HepG2 (cell line): ENCODE measurements around the gene CAMK2D. TPM values are rescaled to one million over a fixed set of nuclear protein-coding genes. Genes with fewer than 3 reads are reported as not detected.

ENCODE experiments used
- ATAC-seq: fragments of 200-7000 bp; cut with Tn5 transposase; 3 replicates; pipeline ENCODE4 v1.9.1; 2020; ENCODE audit warnings: mild to moderate bottlenecking, moderate library complexity
- BruUV-seq: library from RNA; stranded (reverse); fragments of 400-500 nt; replicated peaks from 2 replicates; lab custom pipeline; 2021; lab: Mats Ljungman, UMichigan
- CTCF ChIA-PET: fragments of 300-600 bp; formaldehyde crosslinking; extraction: SDS; loops from one replicate; lab custom pipeline; 2021; ENCODE audit warnings: low total read pairs, inconsistent platforms, low intra/inter-chr PET ratio; lab: Yijun Ruan, JAX
- POLR2A ChIA-PET: fragments of 350-600 bp; sonication (Branson Sonifier 250); formaldehyde crosslinking; loops from one replicate; lab custom pipeline; 2020; ENCODE audit warnings: antibody characterized with exemption, inconsistent platforms; lab: Yijun Ruan, JAX
- DNase-seq: peaks from one replicate; pipeline ENCODE4 v3.0.0-alpha.2; 2015; ENCODE audit warnings: low spot score
- FAIRE-seq: peaks from 3 replicates; lab custom pipeline; 2011; peaks lifted over from hg19 to GRCh38; lab: Jason Lieb, UNC
- H2AFZ ChIP-seq: one replicate; pipeline ENCODE4 v1.6.1; 2011; ENCODE audit warnings: low read length, inconsistent platforms
- H3K27ac ChIP-seq: fragments of 300-600 bp; 3 replicates; pipeline ENCODE4 v1.8.0; 2011; ENCODE audit warnings: mixed run types, mild to moderate bottlenecking, mixed read lengths, low read length, inconsistent platforms; ENCODE audit not compliant: insufficient read depth; ENCODE audit errors: extremely low read length
- H3K27me3 ChIP-seq, 2 experiments: fragments of 200-600 bp in 1 of 2; 2 replicates in 1 of 2; 3 replicates in 1 of 2; pipeline versions ENCODE4 v1.6.0 to v1.8.0; 2011; ENCODE audit warnings: low read length in 2 of 2, mild to moderate bottlenecking in 2 of 2, moderate library complexity in 2 of 2, inconsistent platforms in 1 of 2; ENCODE audit not compliant: insufficient read depth in 2 of 2, control insufficient read depth in 1 of 2
- H3K36me3 ChIP-seq, 2 experiments: fragments of 200-600 bp in 1 of 2; replicated peaks in 1 of 2; 2 replicates in 1 of 2; 3 replicates in 1 of 2; pipeline versions ENCODE4 v1.5.1 to v1.8.0; 2011; ENCODE audit warnings: low read length in 2 of 2, inconsistent platforms in 1 of 2; ENCODE audit not compliant: insufficient read depth in 2 of 2, control insufficient read depth in 1 of 2
- H3K4me1 ChIP-seq: 2 replicates; pipeline ENCODE4 v1.5.1; 2012; ENCODE audit warnings: low read length, inconsistent platforms; ENCODE audit not compliant: insufficient read depth
- H3K4me2 ChIP-seq: 2 replicates; pipeline ENCODE4 v1.6.0; 2011; ENCODE audit warnings: low read depth, low read length, inconsistent platforms
- H3K4me3 ChIP-seq, 3 experiments: fragments of 200-600 bp in 1 of 3; sonication (generic), shearing (Covaris generic) in 1 of 3; replicated peaks in 1 of 3; 2 replicates each; pipeline ENCODE4 v1.5.1; 2011 to 2016; ENCODE audit warnings: low read length in 3 of 3, inconsistent platforms in 2 of 3, low read depth in 2 of 3, mild to moderate bottlenecking in 2 of 3, control low read depth in 1 of 3, mixed read lengths in 1 of 3; ENCODE audit not compliant: insufficient read depth in 1 of 3
- H3K79me2 ChIP-seq: one replicate; pipeline ENCODE4 v1.6.1; 2011; ENCODE audit warnings: low read length, inconsistent platforms; ENCODE audit not compliant: insufficient read depth
- H3K9ac ChIP-seq: 2 replicates; pipeline ENCODE4 v1.6.0; 2011; ENCODE audit warnings: mild to moderate bottlenecking, low read depth, low read length, inconsistent platforms; ENCODE audit not compliant: insufficient read depth
- H3K9me3 ChIP-seq: 2 replicates; pipeline ENCODE4 v1.5.1; 2012; ENCODE audit warnings: mild to moderate bottlenecking, low read length
- H4K20me1 ChIP-seq: 2 replicates; pipeline ENCODE4 v1.6.0; 2011; ENCODE audit warnings: inconsistent platforms, mild to moderate bottlenecking, low read length, moderate library complexity; ENCODE audit not compliant: insufficient read depth
- ARNT2 ChIP-seq: sonication (generic); formaldehyde crosslinking; IDR thresholded peaks from 2 replicates; pipeline ENCODE4 v1.8.0; 2022; ENCODE audit warnings: mild to moderate bottlenecking, low read depth, missing genetic modification reagents, moderate library complexity
- MED8 ChIP-seq: sonication (generic); formaldehyde crosslinking; IDR thresholded peaks from 2 replicates; pipeline ENCODE4 v1.8.1; 2023; ENCODE audit warnings: mild to moderate bottlenecking, missing genetic modification reagents; ENCODE audit not compliant: insufficient replicate concordance
- SKI ChIP-seq: fragments of 450-650 bp; IDR thresholded peaks from one replicate; pipeline ENCODE4 v1.6.1; 2018; ENCODE audit warnings: mild to moderate bottlenecking; ENCODE audit not compliant: partially characterized antibody
- SMARCE1 ChIP-seq: fragments of 450-650 bp; IDR thresholded peaks from 2 replicates; pipeline ENCODE4 v1.6.1; 2017; ENCODE audit warnings: borderline replicate concordance
- ZNF263 ChIP-seq: sonication (generic); formaldehyde crosslinking; IDR thresholded peaks from 2 replicates; pipeline ENCODE4 v1.4.0; 2020; ENCODE audit warnings: missing genetic modification reagents
- ZNF75D ChIP-seq: sonication (generic); formaldehyde crosslinking; IDR thresholded peaks from 2 replicates; pipeline ENCODE4 v1.8.1; 2023; ENCODE audit warnings: missing genetic modification reagents, mild to moderate bottlenecking, borderline replicate concordance
- ZNF772 ChIP-seq: sonication (generic); formaldehyde crosslinking; IDR thresholded peaks from 2 replicates; pipeline ENCODE4 v1.5.0; 2020; ENCODE audit warnings: mild to moderate bottlenecking, missing genetic modification reagents
- ZSCAN31 ChIP-seq: sonication (generic); formaldehyde crosslinking; IDR thresholded peaks from 2 replicates; pipeline ENCODE4 v1.5.0; 2020; ENCODE audit warnings: low read depth, mild to moderate bottlenecking, missing genetic modification reagents
- in situ Hi-C: cut with HindIII; loops from 2 replicates; pipeline ENCODE4 v1.10.0; 2017; ENCODE audit warnings: low pct_unique_long_range_greater_than_20kb; ENCODE audit not compliant: extremely low pct_ligation_motif_present
- intact Hi-C: fragments of 100-400 bp; cut with micrococcal nuclease; formaldehyde crosslinking; loops from one replicate; pipeline ENCODE4 v1.10.0; 2022; ENCODE audit not compliant: unreplicated experiment
- polyA plus RNA-seq, 8 experiments: library from polyadenylated mRNA; depleted of rRNA in 3 of 8; stranded (reverse) in 7 of 8; unstranded in 1 of 8; fragments of >200 nt; fragmentation: Illumina TruSeq in 4 of 8; extraction: Trizol in 4 of 8; gene quantifications; 2 replicates each; pipeline versions ENCODE4 v1.2.1 to v1.2.3, GENCODE V29; 2011 to 2016; ENCODE audit warnings: low read depth in 4 of 8, missing spikeins in 1 of 8, mixed read lengths in 1 of 8; ENCODE audit not compliant: insufficient read depth in 1 of 8
- total RNA-seq, 5 experiments: library from RNA; depleted of rRNA; stranded (reverse); fragments of >200 nt; fragmentation: Illumina TruSeq; extraction: Trizol; gene quantifications; 2 replicates each; pipeline ENCODE4 v1.2.3, GENCODE V29; 2016; ENCODE audit warnings: low read depth in 1 of 5
- TF ChIP-seq, protein P1 (sequence below): sonication (generic); formaldehyde crosslinking; IDR thresholded peaks from 2 replicates; pipeline ENCODE4 v1.5.1; 2020; ENCODE audit warnings: mild to moderate bottlenecking, moderate library complexity, missing genetic modification reagents
- TF ChIP-seq, protein P2 (sequence below): IDR thresholded peaks from 2 replicates; pipeline ENCODE4 v1.6.1; 2016; ENCODE audit warnings: control low read depth

The CAMK2D gene
- total and polyA plus RNA-seq, 2 of the 13 experiments (the other 11 are each of a cell fraction or from before 2014, with no cell fraction given) = 18.0 to 65.4 TPM

DNA sequence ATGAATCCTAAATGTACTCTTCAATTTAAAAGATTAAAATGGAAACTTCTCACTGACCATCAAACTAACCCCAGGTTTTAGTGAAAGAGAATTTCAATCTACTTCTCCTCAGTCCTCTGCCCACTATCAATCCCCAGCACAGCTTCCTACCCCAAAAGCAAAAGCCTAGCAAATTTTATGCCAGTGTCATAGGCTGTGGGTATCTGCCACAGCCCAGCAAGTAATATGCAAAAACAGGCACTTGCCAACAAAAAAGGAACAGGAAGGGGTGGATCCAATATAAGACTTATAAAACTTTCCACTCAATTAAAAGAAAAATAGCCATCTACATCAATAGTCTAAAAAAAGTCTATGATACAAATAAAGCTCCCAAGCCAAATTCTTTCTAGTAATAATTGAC, 22.3 kb downstream of the CAMK2D start:
- Histone ChIP-seq H4K20me1 (no peaks in the 10 kb centered on the region), H3K27ac (no peak overlapping the region), H3K79me2 (peaks cover 18% of the 10 kb centered on the region), H3K4me1 (no peaks in the 10 kb centered on the region), H3K4me2 (no peak overlapping the region), H3K4me3 (no peak overlapping the region), H3K36me3 (no peaks in the 10 kb centered on the region; a peak in 1 of 5 replicates), H3K27me3 (no peaks in the 10 kb centered on the region), H2AFZ (no peak overlapping the region), H3K9ac (no peak overlapping the region), H3K9me3 (no peaks in the 10 kb centered on the region)
- POLR2A ChIA-PET = no interaction called here
- intact Hi-C loops (no loop called here), in situ Hi-C loops (no loop called here)
- BruUV-seq = no TSS peak
- DNase-seq (no peak), ATAC-seq (no peak), FAIRE-seq (no peak)
- TF ChIP-seq SKI = no peak
- TF ChIP-seq ZSCAN31 = no peak
- TF ChIP-seq ZNF263 = no peak
- no peak for TF ChIP-seq ARNT2
- TF ChIP-seq, protein P1, sequence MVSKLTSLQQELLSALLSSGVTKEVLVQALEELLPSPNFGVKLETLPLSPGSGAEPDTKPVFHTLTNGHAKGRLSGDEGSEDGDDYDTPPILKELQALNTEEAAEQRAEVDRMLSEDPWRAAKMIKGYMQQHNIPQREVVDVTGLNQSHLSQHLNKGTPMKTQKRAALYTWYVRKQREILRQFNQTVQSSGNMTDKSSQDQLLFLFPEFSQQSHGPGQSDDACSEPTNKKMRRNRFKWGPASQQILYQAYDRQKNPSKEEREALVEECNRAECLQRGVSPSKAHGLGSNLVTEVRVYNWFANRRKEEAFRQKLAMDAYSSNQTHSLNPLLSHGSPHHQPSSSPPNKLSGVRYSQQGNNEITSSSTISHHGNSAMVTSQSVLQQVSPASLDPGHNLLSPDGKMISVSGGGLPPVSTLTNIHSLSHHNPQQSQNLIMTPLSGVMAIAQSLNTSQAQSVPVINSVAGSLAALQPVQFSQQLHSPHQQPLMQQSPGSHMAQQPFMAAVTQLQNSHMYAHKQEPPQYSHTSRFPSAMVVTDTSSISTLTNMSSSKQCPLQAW (CRISPR knock-in tag) = no peak
- TF ChIP-seq ZNF75D (CRISPR knock-in tag) = no peak
- no peak for TF ChIP-seq MED8
- TF ChIP-seq, protein P2, sequence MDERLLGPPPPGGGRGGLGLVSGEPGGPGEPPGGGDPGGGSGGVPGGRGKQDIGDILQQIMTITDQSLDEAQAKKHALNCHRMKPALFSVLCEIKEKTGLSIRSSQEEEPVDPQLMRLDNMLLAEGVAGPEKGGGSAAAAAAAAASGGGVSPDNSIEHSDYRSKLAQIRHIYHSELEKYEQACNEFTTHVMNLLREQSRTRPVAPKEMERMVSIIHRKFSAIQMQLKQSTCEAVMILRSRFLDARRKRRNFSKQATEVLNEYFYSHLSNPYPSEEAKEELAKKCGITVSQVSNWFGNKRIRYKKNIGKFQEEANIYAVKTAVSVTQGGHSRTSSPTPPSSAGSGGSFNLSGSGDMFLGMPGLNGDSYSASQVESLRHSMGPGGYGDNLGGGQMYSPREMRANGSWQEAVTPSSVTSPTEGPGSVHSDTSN (CRISPR knock-in tag) = no peak
- TF ChIP-seq SMARCE1 = no peak
- TF ChIP-seq ZNF772 (CRISPR knock-in tag) = no peak
- CTCF ChIA-PET = no interaction called here
